Measurements from ENCODE around the gene SAA1.

DNA sequence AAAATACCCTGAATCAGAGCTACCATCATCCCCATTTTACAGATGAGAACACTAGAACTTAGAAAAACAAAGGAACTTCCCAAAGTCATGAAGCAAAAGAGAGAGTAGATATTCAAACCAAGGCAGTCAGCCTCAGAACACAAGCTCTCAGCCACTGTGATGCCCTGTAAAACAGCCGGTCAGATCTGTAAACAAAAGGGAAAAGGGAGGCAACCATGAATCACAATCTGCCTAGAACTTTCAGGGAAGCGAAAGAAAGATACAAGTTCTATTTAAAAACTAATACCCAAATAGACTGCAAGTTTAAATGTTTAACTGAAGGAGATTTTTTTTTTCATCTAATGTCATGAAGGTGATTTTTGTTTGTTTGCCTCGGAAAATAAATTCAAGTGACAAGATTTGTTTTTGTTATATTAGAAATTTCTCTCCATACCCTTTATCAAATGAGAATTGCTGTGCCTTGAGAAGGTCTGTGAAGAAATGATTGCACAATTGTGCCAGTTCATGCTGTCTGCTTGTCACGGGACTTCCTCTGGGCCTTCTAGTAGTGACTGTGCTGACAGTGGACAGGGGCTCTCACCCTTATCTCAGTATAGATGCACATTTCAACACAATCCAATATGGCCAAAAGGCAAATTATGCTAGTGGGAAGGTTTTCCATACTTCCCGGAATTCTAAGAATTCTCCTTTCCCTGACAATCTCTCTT, 11.7 kb downstream of the SAA1 start:
- TF ChIP-seq, protein P1, sequence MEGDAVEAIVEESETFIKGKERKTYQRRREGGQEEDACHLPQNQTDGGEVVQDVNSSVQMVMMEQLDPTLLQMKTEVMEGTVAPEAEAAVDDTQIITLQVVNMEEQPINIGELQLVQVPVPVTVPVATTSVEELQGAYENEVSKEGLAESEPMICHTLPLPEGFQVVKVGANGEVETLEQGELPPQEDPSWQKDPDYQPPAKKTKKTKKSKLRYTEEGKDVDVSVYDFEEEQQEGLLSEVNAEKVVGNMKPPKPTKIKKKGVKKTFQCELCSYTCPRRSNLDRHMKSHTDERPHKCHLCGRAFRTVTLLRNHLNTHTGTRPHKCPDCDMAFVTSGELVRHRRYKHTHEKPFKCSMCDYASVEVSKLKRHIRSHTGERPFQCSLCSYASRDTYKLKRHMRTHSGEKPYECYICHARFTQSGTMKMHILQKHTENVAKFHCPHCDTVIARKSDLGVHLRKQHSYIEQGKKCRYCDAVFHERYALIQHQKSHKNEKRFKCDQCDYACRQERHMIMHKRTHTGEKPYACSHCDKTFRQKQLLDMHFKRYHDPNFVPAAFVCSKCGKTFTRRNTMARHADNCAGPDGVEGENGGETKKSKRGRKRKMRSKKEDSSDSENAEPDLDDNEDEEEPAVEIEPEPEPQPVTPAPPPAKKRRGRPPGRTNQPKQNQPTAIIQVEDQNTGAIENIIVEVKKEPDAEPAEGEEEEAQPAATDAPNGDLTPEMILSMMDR (IDR thresholded peaks at IDR 0.05; ENCODE audit: insufficient read depth, low read length), result no peak
- TF ChIP-seq POLR2AphosphoS5 (IDR thresholded peaks at IDR 0.05; ENCODE audit: low read depth), result no peak
- TF ChIP-seq, protein P2, sequence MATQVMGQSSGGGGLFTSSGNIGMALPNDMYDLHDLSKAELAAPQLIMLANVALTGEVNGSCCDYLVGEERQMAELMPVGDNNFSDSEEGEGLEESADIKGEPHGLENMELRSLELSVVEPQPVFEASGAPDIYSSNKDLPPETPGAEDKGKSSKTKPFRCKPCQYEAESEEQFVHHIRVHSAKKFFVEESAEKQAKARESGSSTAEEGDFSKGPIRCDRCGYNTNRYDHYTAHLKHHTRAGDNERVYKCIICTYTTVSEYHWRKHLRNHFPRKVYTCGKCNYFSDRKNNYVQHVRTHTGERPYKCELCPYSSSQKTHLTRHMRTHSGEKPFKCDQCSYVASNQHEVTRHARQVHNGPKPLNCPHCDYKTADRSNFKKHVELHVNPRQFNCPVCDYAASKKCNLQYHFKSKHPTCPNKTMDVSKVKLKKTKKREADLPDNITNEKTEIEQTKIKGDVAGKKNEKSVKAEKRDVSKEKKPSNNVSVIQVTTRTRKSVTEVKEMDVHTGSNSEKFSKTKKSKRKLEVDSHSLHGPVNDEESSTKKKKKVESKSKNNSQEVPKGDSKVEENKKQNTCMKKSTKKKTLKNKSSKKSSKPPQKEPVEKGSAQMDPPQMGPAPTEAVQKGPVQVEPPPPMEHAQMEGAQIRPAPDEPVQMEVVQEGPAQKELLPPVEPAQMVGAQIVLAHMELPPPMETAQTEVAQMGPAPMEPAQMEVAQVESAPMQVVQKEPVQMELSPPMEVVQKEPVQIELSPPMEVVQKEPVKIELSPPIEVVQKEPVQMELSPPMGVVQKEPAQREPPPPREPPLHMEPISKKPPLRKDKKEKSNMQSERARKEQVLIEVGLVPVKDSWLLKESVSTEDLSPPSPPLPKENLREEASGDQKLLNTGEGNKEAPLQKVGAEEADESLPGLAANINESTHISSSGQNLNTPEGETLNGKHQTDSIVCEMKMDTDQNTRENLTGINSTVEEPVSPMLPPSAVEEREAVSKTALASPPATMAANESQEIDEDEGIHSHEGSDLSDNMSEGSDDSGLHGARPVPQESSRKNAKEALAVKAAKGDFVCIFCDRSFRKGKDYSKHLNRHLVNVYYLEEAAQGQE (IDR thresholded peaks at IDR 0.05; ENCODE audit: insufficient replicate concordance, low read depth), result no peak
